ENCODE results near the gene CADM2.

DNA sequence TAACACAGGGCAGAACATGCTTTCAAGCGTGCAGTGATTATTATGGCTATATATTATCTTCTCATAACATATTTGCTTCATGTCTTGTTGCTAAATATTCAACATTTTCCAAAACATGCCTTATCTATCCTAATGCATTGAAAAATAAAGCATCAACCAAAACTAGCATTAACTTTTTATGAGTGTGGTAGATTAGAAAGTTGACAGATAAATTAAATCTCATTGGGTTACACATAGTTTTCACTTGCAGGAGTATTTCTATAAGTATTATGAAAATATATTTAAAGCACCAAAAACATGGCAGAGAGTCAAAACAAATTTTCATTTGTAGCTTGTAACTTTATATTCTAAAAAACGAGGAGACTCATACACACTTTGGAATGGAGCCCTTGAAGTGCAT is 141.5 kb downstream of the CADM2 start:
- TF ChIP-seq POLR2A (IDR thresholded peaks at IDR 0.05) = no peak
- TF ChIP-seq, protein P1, sequence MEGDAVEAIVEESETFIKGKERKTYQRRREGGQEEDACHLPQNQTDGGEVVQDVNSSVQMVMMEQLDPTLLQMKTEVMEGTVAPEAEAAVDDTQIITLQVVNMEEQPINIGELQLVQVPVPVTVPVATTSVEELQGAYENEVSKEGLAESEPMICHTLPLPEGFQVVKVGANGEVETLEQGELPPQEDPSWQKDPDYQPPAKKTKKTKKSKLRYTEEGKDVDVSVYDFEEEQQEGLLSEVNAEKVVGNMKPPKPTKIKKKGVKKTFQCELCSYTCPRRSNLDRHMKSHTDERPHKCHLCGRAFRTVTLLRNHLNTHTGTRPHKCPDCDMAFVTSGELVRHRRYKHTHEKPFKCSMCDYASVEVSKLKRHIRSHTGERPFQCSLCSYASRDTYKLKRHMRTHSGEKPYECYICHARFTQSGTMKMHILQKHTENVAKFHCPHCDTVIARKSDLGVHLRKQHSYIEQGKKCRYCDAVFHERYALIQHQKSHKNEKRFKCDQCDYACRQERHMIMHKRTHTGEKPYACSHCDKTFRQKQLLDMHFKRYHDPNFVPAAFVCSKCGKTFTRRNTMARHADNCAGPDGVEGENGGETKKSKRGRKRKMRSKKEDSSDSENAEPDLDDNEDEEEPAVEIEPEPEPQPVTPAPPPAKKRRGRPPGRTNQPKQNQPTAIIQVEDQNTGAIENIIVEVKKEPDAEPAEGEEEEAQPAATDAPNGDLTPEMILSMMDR (IDR thresholded peaks at IDR 0.05) = no peak
- no peak for TF ChIP-seq POLR2AphosphoS5 (IDR thresholded peaks at IDR 0.05)

Data from prostate gland (tissue), 2 donors.